Measurements from ENCODE around the gene ZFP36L2. TPM values are rescaled to one million over a fixed set of nuclear protein-coding genes. Genes with fewer than 3 reads are reported as not detected.
A peak's percentile ranks its signal among the peaks of the same experiment; 100 is the strongest.

The ZFP36L2 gene
- total RNA-seq, 4 donors from 2014 or later: 114 to 305 (median 208) TPM

- intact Hi-C loops (cut with DNase I; ENCODE audit: low total_unique reads): no loop called here
- Histone ChIP-seq H3K27me3 (no peaks in the 10 kb centered on the region), H3K4me3 (no peak overlapping the region), H3K36me3 (no peaks in the 10 kb centered on the region), H3K9me3 (no peaks in the 10 kb centered on the region), H3K4me1 (peaks cover 0 to 6% (median 0%) of the 10 kb centered on the region in 4 donors), H3K27ac (no peak overlapping the region)
- in situ Hi-C loops (cut with MboI; ENCODE audit: low pct_ligation_motif_present in 1 of 4, low pct_unique_long_range_greater_than_20kb in 1 of 4, low sequenced_read_pairs in 3 of 4): no loop called here
- TF ChIP-seq EP300 (IDR thresholded peaks at IDR 0.05; ENCODE audit: low read depth): no peak
- no peak for TF ChIP-seq POLR2AphosphoS5 (IDR thresholded peaks at IDR 0.05)
- no peak for TF ChIP-seq CTCF (IDR thresholded peaks at IDR 0.05)
- TF ChIP-seq POLR2A (IDR thresholded peaks at IDR 0.05): no peak
- no peak for DNase-seq
- 94% methylated on average over 7 of the region's 7 CpGs; no CpG with 5 or more reads in 1 of the 2 donors for WGBS, 2 donors (ENCODE audit: low coverage in 1 of 2)
Measured at GRCh38 chr2:43201016-43201415, 25.4 kb downstream of the ZFP36L2 start.

- no peaks in the 10 kb centered on the region for H3K27me3 ChIP-seq
- intact Hi-C loops (cut with DNase I; ENCODE audit: low total_unique reads): no loop called here
Measured at GRCh38 chr2:43199492-43200488, 26.6 kb downstream of the ZFP36L2 start.

DNA sequence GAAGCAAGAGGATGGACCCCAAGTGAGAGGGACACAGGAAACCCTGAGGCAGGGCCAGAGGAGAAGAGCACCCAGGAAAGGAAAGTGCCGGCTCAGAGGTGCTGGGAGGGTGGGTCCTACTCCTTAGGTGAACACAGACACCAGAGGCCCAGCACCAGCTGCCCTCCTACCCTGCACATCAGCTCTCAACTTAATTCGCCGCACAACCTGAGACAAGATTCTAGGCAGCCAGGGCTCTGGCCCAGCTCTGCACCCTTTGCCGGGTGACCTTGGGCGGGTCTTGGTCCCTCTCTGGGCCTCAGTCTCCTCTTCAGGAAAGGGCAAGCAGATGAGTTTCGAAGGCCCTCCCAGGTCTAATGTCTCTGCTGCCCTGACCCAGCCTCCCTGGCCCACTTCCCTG lies 28.1 kb downstream of the ZFP36L2 start:
- WGBS, 2 donors (ENCODE audit: low coverage in 1 of 2): 98% methylated on average over 6 of the region's 6 CpGs; no CpG with 5 or more reads in 1 of the 2 donors

More at GRCh38 chr2:43199492-43200488, 26.6 kb downstream of the ZFP36L2 start:
- TF ChIP-seq CTCF (IDR thresholded peaks at IDR 0.05) (no peak), EP300 (IDR thresholded peaks at IDR 0.05; ENCODE audit: low read depth) (no peak), POLR2AphosphoS5 (IDR thresholded peaks at IDR 0.05) (no peak), POLR2A (IDR thresholded peaks at IDR 0.05) (no peak)
- 80% methylated on average over 1 to 15 of the region's 16 CpGs for WGBS, 2 donors (ENCODE audit: low coverage in 1 of 2)
- peaks cover 4 to 17% (median 10%) of the 10 kb centered on the region in 4 donors for H3K4me1 ChIP-seq
- peak; percentile 25 for DNase-seq
- H3K9me3 ChIP-seq: no peaks in the 10 kb centered on the region
- no peaks in the 10 kb centered on the region for H3K36me3 ChIP-seq
- in situ Hi-C loops (cut with MboI; ENCODE audit: low pct_ligation_motif_present in 1 of 4, low pct_unique_long_range_greater_than_20kb in 1 of 4, low sequenced_read_pairs in 3 of 4): no loop called here
- H3K27ac ChIP-seq: no peak overlapping the region
- no peak overlapping the region for H3K4me3 ChIP-seq

More for the DNA sequence above, 28.1 kb downstream of the ZFP36L2 start:
- no peak for DNase-seq
- intact Hi-C loops (cut with DNase I; ENCODE audit: low total_unique reads) (no loop called here), in situ Hi-C loops (cut with MboI; ENCODE audit: low pct_ligation_motif_present in 1 of 4, low pct_unique_long_range_greater_than_20kb in 1 of 4, low sequenced_read_pairs in 3 of 4) (no loop called here)
- Histone ChIP-seq H3K27ac (no peak overlapping the region), H3K9me3 (no peaks in the 10 kb centered on the region), H3K4me3 (no peak overlapping the region), H3K36me3 (no peaks in the 10 kb centered on the region), H3K4me1 (peaks cover 4 to 31% (median 24%) of the 10 kb centered on the region in 4 donors), H3K27me3 (no peaks in the 10 kb centered on the region)
- TF ChIP-seq CTCF (IDR thresholded peaks at IDR 0.05) (no peak), POLR2A (IDR thresholded peaks at IDR 0.05) (no peak), POLR2AphosphoS5 (IDR thresholded peaks at IDR 0.05) (no peak), EP300 (IDR thresholded peaks at IDR 0.05; ENCODE audit: low read depth) (no peak)

Data from transverse colon (tissue), 4 donors.